ENCODE results near the gene RASAL3. TPM values are rescaled to one million over a fixed set of nuclear protein-coding genes. Genes with fewer than 3 reads are reported as not detected.

The RASAL3 gene
- total and polyA plus RNA-seq, 12 donors = 1.1 to 20.5 (median 5.4) TPM

- H3K4me1 ChIP-seq (replicated peaks in 1 of 2) = peaks cover 7 to 10% of the 10 kb centered on the region in 2 donors
- no peak for TF ChIP-seq POLR2A (IDR thresholded peaks at IDR 0.05)
- TF ChIP-seq, protein P1, sequence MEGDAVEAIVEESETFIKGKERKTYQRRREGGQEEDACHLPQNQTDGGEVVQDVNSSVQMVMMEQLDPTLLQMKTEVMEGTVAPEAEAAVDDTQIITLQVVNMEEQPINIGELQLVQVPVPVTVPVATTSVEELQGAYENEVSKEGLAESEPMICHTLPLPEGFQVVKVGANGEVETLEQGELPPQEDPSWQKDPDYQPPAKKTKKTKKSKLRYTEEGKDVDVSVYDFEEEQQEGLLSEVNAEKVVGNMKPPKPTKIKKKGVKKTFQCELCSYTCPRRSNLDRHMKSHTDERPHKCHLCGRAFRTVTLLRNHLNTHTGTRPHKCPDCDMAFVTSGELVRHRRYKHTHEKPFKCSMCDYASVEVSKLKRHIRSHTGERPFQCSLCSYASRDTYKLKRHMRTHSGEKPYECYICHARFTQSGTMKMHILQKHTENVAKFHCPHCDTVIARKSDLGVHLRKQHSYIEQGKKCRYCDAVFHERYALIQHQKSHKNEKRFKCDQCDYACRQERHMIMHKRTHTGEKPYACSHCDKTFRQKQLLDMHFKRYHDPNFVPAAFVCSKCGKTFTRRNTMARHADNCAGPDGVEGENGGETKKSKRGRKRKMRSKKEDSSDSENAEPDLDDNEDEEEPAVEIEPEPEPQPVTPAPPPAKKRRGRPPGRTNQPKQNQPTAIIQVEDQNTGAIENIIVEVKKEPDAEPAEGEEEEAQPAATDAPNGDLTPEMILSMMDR (IDR thresholded peaks at IDR 0.05) = no peak
- peak overlapping the region in 3 of 5 donors; percentile 28 to 96 (median 65) for H3K27ac ChIP-seq
- H3K27me3 ChIP-seq = peaks cover 6% of the 10 kb centered on the region
- DNase-seq = peak in 1 of 7 donors; percentile 16
- no peak overlapping the region for H3K4me3 ChIP-seq
- intact Hi-C loops (cut with DNase I) = loop anchor here (5.0 to 10.0 kb wide), 2 partner anchors 104 to 107 kb away; no protein-coding TSS in a partner anchor
- 86 to 96% (median 90%) methylated on average over 1 of the region's 1 CpG for WGBS, 4 donors
- H3K36me3 ChIP-seq (replicated peaks in 1 of 2) = no peaks in the 10 kb centered on the region
- no peaks in the 10 kb centered on the region for H3K9me3 ChIP-seq (replicated peaks in 1 of 3)
Measured at GRCh38 chr19:15450528-15450890, 13.8 kb downstream of the RASAL3 start.

DNA sequence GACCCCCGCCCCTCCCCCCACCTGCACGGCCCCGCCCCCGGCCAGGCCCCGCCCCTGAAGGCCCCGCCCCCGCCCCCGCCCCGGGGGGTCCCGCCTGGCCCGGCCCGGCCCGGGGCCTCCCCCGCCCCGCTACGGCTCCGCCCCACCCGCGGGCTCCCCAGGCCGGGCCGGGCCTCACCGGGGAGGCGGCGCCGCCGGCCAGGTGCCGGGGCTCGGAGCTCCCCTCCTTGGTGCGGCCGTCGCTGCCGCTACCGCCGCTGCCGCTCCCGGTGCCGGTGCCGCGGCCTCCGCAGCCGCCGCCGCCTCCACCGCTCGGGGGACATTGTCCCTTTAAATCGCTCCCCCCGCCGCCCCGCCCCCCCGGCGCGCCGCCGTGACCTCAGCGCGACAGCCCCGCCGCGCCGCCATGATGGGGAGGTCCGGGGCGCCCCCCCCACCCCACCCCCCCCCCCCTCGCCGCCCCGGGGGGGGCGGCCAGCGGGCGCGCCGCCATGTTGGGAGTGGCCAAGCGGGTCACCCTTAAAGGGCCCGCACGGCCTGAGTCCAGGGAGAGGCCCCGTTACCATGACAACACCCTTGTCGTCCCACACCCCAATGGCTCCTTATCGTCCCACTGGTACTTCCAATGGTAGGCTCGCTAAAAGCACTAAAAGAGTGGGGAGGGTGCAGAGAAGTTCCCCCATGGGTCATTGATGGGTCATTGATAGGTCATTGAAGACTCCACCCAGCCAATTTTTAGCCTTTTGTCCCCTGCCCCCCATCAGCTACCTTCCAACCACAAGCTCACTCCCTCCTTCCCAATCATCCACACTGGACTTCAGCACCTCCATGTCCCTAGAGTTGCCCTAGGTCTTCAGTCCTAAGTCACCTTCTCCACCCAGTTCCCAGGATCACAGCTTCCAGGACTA is 14.5 kb downstream of the RASAL3 start, which contains the start of gene WIZ:
Gene WIZ, minus strand, starts transcription at position 337 of the 908 bp plus-strand sequence. CDS start 1,649 bp downstream, outside the sequence.
- Histone ChIP-seq H3K9me3 (replicated peaks in 1 of 3) (no peaks in the 10 kb centered on the region), H3K27me3 (no peaks in the 10 kb centered on the region), H3K4me3 (peak within 1 kb of the TSS in 3 of 4 donors; percentile 10 to 93 (median 62)), H3K4me1 (replicated peaks in 1 of 2) (peaks cover 7 to 10% of the 10 kb centered on the region in 2 donors), H3K36me3 (replicated peaks in 1 of 2) (no peaks in the 10 kb centered on the region), H3K27ac (peak within 1 kb of the TSS in 4 of 5 donors; percentile 64 to 96 (median 68))
- peak; percentile 87 to 93 (median 91) for DNase-seq
- no peak for TF ChIP-seq POLR2A (IDR thresholded peaks at IDR 0.05)
- TF ChIP-seq, protein P1 (IDR thresholded peaks at IDR 0.05) = no peak
- intact Hi-C loops (cut with DNase I) = loop anchor here (5.0 to 10.0 kb wide), 2 partner anchors 105 to 107 kb away; no protein-coding TSS in a partner anchor
- WGBS, 4 donors = 2 to 43% (median 10%) methylated on average over 1 to 72 of the region's 77 CpGs

GRCh38 chr19:15448778-15449619 is 15.3 kb downstream of the RASAL3 start:
- TF ChIP-seq, protein P1 (IDR thresholded peaks at IDR 0.05) = peak in 1 of 6 experiments; percentile 11
- no peak for TF ChIP-seq POLR2A (IDR thresholded peaks at IDR 0.05)
- H3K9me3 ChIP-seq (replicated peaks in 1 of 3) = no peaks in the 10 kb centered on the region
- peak in 4 of 7 donors; percentile 37 to 58 (median 44) for DNase-seq
- peak overlapping the region in 4 of 5 donors; percentile 64 to 96 (median 68) for H3K27ac ChIP-seq
- 3 to 8% (median 4%) methylated on average over 10 to 42 of the region's 43 CpGs for WGBS, 4 donors
- no peaks in the 10 kb centered on the region for H3K27me3 ChIP-seq
- H3K36me3 ChIP-seq (replicated peaks in 1 of 2) = no peaks in the 10 kb centered on the region
- intact Hi-C loops (cut with DNase I) = no loop called here
- H3K4me3 ChIP-seq = peak overlapping the region in 3 of 4 donors; percentile 10 to 93 (median 62)
- H3K4me1 ChIP-seq (replicated peaks in 1 of 2) = peaks cover 7 to 10% of the 10 kb centered on the region in 2 donors
